Coronary artery (tissue), 2 donors: ENCODE results near the gene SLC17A9.

ENCODE experiments used
- DNase-seq: peaks from one replicate; pipeline ENCODE4 v3.0.0-alpha.2; 2017; ENCODE audit warnings: low spot score
- H3K27ac ChIP-seq, 2 donors: fragments of 200-600 bp; sonication (generic); one replicate each; pipeline ENCODE4 v1.5.1; 2016 to 2019
- H3K4me3 ChIP-seq: fragments of 200-600 bp; sonication (generic); 2 replicates; pipeline ENCODE4 v1.5.1; 2016; ENCODE audit warnings: mild to moderate bottlenecking, moderate library complexity
- TF ChIP-seq, protein P1 (sequence below): fragments of 200-600 bp; sonication (generic); IDR thresholded peaks from one replicate; pipeline ENCODE4 v1.5.1; 2019; ENCODE audit warnings: antibody characterized with exemption

The SLC17A9 gene

DNA sequence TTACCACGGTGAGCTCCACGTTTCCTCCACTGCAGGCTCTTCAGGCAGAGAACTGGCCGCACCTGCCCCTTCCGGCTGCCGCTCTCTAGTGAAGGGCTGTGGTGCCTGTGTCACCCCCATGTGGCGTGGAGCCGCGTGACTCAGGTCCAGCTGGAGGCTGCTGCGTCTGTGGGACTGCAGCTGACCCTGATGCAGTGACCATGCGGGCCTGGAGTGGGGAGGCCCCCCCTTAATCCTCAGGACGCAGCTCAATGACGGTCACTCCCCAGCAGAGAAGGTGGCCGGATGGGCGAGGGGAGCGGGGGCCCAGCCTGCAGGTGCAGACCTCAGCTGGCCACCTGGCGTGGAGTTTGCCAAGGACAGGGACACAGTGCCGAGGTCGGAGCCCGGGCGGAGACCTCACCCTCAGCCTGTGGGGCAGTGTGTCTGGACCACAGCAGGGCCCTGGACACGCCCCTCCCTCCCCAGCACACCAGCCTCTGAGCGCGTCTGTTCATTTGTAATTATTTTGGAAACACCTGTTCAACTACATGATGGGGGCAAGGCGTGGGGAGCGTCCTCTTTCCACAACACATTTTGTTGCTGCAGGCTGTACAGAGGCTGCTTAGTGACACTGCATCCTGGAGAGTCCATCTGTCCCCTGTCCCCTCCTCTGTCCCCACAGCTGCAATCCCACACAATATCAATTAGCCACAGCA is 43.5 kb downstream of the SLC17A9 start:
- TF ChIP-seq, protein P1, sequence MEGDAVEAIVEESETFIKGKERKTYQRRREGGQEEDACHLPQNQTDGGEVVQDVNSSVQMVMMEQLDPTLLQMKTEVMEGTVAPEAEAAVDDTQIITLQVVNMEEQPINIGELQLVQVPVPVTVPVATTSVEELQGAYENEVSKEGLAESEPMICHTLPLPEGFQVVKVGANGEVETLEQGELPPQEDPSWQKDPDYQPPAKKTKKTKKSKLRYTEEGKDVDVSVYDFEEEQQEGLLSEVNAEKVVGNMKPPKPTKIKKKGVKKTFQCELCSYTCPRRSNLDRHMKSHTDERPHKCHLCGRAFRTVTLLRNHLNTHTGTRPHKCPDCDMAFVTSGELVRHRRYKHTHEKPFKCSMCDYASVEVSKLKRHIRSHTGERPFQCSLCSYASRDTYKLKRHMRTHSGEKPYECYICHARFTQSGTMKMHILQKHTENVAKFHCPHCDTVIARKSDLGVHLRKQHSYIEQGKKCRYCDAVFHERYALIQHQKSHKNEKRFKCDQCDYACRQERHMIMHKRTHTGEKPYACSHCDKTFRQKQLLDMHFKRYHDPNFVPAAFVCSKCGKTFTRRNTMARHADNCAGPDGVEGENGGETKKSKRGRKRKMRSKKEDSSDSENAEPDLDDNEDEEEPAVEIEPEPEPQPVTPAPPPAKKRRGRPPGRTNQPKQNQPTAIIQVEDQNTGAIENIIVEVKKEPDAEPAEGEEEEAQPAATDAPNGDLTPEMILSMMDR, result no peak

DNA sequence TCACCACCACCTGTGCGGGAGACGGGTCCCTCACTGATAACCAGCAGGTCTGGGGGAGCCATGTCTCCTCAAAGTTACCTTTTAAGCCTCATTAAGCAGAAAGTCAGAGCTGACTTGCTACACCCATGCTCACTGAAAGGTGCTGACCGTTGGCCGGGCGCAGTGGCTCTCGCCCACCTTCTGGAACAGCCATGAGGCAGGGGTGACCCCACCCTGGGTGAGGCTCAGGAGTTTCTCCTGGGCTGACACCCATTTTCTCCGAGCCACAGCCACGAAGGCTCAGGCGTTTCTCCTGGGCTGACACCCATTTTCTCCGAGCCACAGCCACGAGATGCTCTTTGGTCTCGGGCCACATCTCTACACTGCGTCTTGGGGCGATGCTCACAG is 44.1 kb downstream of the SLC17A9 start:
- no peak for DNase-seq
- Histone ChIP-seq H3K27ac (no peak overlapping the region), H3K4me3 (no peak overlapping the region)
- TF ChIP-seq, protein P1, result no peak

More for the DNA sequence above, 43.5 kb downstream of the SLC17A9 start:
- Histone ChIP-seq H3K27ac (no peak overlapping the region), H3K4me3 (no peak overlapping the region)
- no peak for DNase-seq

DNA sequence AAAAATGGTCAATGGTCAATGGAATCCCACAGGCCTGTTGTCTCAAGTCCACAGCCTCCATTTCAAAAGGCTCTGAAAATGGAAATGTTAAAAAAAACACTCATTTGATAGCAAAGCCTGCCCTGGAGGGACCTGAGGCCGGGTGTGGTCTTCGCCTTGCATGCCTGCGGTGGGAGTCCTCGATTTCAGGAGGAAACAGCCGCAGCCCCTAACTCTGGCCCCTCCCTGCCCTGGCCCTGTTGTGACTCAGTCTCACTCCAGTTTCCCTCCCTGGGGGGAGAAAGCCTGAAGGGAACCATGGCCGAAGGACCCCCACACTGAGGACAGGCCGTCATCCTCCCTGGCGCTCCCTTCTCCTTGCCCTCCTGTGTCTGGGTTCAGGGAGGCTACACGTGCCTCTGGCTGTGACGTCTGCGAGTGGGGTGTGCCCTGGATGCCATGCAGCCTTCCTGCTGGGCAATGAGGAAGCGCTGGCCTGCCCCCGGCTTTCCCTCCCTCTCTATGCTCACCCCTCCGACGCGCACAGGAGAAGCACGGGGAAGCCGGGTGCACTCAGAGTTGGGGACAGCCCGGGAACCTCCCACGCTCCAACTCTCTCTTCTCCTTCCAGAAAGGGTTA is 45.0 kb downstream of the SLC17A9 start:
- H3K27ac ChIP-seq, result no peak overlapping the region
- H3K4me3 ChIP-seq, result no peak overlapping the region
- TF ChIP-seq, protein P1, result no peak
- DNase-seq, result no peak

DNA sequence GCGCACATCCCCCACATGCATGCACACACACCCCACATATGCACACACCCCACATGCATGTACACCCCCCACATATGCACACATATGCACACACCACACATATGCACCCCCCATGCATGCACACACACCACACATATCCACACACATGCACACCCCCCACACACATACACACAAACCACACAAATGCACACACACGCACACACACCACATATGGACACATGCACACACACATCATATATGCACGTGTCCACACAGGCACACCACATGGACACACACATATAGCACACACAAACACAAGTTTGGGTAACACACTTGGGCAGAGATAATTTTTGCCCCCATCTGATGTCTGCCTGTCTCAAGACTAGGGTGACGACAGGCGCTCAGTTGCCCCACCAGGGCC is 45.9 kb downstream of the SLC17A9 start:
- TF ChIP-seq, protein P1, result no peak
- Histone ChIP-seq H3K27ac (no peak overlapping the region), H3K4me3 (no peak overlapping the region)
- no peak for DNase-seq

DNA sequence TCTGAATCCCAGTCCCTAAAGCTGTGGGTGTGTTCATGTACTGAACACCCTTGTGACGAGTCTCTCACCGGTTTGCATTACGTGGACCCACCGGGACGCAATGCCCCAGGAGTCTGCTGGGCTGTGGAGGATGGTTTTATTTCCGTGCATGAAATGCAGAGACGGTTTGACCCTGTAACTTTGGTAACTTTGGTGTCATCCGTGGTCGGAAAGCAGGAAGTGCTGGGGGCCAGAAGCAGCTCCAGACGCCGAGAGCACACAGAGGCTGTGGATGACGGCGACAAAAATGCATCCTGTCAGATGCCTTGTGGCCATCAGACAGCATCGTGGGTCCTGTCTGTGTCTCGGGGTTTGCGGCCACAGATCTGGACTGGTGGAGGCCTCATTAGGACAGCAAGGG is 47.1 kb downstream of the SLC17A9 start:
- no peak for DNase-seq
- Histone ChIP-seq H3K4me3 (no peak overlapping the region), H3K27ac (no peak overlapping the region)
- TF ChIP-seq, protein P1, result no peak

DNA sequence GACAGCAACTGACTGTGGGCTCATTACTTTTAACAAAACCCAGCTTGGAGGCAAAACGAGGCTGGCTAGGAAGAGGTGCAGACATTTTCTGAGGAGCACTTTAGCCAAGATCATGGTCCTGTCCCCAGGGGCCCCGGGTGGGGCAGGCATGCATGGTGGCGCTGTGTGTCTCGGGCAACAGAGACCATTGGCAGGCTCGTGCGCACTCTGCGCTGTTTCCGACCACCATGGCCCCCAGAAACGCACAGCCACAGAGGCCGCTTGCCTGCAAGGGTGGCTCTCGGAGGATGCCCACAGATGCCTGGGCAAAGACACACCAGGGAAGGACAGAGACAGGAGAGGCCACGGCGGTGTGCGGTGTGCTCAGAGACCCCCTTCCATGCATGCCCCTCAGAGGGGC is 47.5 kb downstream of the SLC17A9 start:
- no peak overlapping the region for H3K4me3 ChIP-seq
- no peak overlapping the region for H3K27ac ChIP-seq
- TF ChIP-seq, protein P1, result no peak
- no peak for DNase-seq

DNA sequence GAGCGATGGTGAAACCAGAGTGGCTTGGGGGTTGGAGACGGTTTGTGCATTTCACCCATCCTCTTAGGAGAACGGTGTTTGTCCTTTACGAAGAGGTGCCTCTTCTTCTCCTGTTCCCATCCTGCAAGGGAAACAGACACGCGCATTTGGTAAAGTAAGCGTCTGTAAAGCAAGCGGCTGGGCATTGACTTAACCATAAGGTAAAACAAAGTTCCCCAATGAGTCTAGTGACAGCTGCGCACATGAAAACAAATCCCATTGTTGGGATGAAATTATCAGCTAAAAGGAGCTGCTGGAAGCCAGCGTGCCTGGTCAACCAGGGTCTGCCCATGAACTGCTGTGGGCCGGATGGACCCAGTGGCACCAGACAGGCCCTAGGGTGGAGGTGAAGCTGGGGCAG is 48.4 kb downstream of the SLC17A9 start:
- TF ChIP-seq, protein P1, result no peak
- no peak for DNase-seq

More for the DNA sequence above, 48.4 kb downstream of the SLC17A9 start:
- H3K4me3 ChIP-seq, result no peak overlapping the region
- H3K27ac ChIP-seq, result no peak overlapping the region
